Islet of Langerhans (tissue), 1 donor: ENCODE measurements around the gene EFNA1.
A peak's percentile ranks its signal among the peaks of the same experiment; 100 is the strongest.

Experiments used
- FAIRE-seq: peaks from one replicate; lab custom pipeline; 2011; peaks lifted over from hg19 to GRCh38; lab: Jason Lieb, UNC

The EFNA1 gene

GRCh38 chr1:155175281-155175926 lies 47.7 kb downstream of the EFNA1 start:
- FAIRE-seq: no peak

GRCh38 chr1:155175927-155176371 lies 48.3 kb downstream of the EFNA1 start:
- no peak for FAIRE-seq

GRCh38 chr1:155176544-155177071 lies 48.9 kb downstream of the EFNA1 start:
- peak; percentile 61 for FAIRE-seq

- no peak for FAIRE-seq
Measured at GRCh38 chr1:155177192-155177917, 49.7 kb downstream of the EFNA1 start.

GRCh38 chr1:155177918-155178281 lies 50.2 kb downstream of the EFNA1 start:
- no peak for FAIRE-seq

GRCh38 chr1:155178441-155179111 lies 50.9 kb downstream of the EFNA1 start:
- no peak for FAIRE-seq

DNA sequence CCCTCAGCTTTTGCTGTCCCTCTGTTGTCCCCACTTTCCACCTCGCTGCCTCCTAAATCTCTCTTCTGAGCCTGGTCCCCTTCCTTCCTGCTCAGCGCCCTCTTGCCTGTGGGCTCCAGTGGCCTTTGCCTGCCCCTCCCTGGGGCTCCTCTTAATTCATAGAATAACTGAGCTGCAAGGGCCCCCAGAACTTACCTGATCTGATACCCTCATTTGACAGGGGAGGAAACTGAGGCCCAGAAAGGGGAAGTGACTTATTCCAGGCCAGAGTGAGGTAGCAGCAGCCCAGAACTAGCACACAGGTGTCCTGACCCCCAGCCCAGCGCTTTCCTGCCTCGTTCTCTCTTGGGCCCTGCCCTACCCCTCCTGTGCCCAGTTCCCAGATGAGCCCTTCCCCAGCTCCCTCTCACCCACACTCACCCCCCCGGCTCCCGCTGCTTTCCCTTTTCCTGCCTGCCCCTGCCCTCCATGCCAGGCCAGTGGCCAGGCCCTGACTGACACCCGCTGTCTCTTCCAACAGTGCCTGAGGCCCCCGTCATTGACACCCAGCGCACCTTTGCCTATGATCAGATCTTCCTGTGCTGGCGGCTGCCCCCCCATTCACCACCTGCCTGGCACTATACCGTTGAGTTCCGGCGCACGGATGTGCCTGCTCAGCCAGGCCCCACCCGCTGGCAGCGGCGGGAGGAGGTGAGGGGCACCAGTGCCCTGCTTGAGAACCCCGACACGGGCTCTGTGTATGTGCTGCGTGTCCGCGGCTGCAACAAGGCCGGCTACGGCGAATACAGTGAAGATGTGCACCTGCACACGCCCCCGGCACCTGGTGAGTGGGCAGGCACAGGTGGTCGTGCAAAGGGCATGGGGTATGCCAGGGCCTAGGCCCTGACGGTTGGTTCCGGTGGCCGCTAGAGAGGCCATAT lies 51.7 kb downstream of the EFNA1 start:
- FAIRE-seq: no peak

DNA sequence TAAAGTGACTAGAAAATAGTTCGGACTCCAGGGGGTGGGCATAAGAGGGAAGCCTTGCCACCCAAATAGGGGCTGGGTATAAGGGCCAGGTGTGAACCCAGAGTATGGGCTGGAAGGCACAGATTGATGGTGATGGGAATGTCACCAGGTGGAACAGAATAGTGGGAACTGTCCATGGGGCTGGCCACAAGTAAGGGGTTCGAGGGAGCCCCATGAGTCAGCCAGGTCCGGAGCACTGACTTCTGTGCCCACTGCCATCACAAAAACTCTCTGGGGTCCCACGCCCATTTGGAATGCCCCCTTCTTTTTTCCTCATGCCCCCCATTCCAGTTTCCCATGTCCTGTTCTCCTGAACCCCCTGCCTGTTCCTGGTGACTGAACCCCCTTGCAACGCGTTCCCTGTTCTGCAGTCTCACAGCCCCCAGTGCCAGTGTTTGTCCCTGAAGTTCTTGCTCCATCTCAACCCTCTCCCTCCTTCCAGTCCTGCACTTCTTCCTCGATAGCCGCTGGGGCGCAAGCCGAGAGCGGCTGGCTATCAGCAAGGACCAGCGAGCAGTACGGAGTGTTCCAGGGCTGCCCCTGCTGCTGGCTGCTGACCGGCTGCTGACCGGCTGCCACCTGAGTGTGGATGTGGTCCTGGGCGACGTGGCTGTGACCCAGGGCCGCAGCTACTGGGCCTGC lies 53.8 kb downstream of the EFNA1 start:
- no peak for FAIRE-seq

DNA sequence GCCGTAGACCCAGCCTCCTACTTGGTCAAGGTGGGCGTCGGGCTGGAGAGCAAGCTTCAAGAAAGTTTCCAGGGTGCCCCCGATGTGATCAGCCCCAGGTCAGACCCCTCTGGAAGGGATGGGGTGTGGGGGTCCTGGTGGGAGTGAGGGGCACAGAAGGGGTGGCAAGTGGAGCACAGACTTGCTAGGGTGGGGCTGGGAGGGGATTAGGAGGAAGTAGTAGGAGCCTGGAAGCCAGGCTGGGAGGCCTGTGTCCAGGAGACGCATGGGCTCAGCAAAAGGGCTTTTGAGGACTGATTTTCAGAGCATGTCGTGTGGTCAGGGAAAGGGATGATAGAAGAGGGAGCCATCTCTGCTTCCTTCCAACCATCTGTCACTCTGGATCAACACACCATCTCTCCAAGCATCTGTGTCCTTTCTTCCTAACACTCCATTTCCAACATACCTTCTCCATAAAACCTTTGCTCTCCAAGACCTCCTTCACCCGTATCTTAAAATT lies 54.4 kb downstream of the EFNA1 start:
- FAIRE-seq: no peak

- FAIRE-seq: no peak
Measured at GRCh38 chr1:155183775-155184221, 56.1 kb downstream of the EFNA1 start.

- FAIRE-seq: no peak
Measured at GRCh38 chr1:155184351-155184811, 56.7 kb downstream of the EFNA1 start.
